GM23338 (cell line): Measurements from ENCODE around the gene VTCN1. TPM values are rescaled to one million over a fixed set of nuclear protein-coding genes. Genes with fewer than 3 reads are reported as not detected.

Source experiments
- ATAC-seq: fragments of 200-7000 bp; cut with Tn5 transposase; 3 replicates; pipeline ENCODE4 v1.9.1; 2020
- DNase-seq: peaks from one replicate; pipeline ENCODE4 v3.0.0-alpha.2; 2015; ENCODE audit warnings: low spot score
- H2AFZ ChIP-seq: fragments of 200-600 bp; sonication (generic); 2 replicates; pipeline ENCODE4 v1.8.0; 2016; ENCODE audit warnings: antibody characterized with exemption, mild to moderate bottlenecking, moderate library complexity
- H3F3A ChIP-seq: fragments of 200-600 bp; sonication (generic); replicated peaks from 2 replicates; pipeline ENCODE4 v1.8.0; 2017; ENCODE audit warnings: antibody characterized with exemption, mixed run types, low read depth
- H3K27ac ChIP-seq: fragments of 200-600 bp; sonication (generic); 2 replicates; pipeline ENCODE4 v1.6.1; 2016; ENCODE audit warnings: low read depth
- H3K27me3 ChIP-seq: fragments of 200-600 bp; sonication (generic); 2 replicates; pipeline ENCODE4 v1.8.0; 2016; ENCODE audit warnings: mild to moderate bottlenecking, mixed run types, moderate library complexity; ENCODE audit not compliant: insufficient read depth
- H3K36me3 ChIP-seq: fragments of 200-600 bp; sonication (generic); 2 replicates; pipeline ENCODE4 v1.8.0; 2016; ENCODE audit warnings: mild to moderate bottlenecking; ENCODE audit not compliant: insufficient read depth
- H3K4me1 ChIP-seq: fragments of 200-600 bp; sonication (generic); 2 replicates; pipeline ENCODE4 v1.8.0; 2016; ENCODE audit warnings: mild to moderate bottlenecking, moderate library complexity; ENCODE audit not compliant: insufficient read depth
- H3K4me2 ChIP-seq: fragments of 200-600 bp; sonication (generic); 2 replicates; pipeline ENCODE4 v1.7.1; 2017; ENCODE audit warnings: mixed run types
- H3K4me3 ChIP-seq: fragments of 200-600 bp; sonication (generic); 2 replicates; pipeline ENCODE4 v1.6.1; 2016; ENCODE audit warnings: mixed run types
- H3K79me2 ChIP-seq: fragments of 200-600 bp; sonication (generic); replicated peaks from 2 replicates; pipeline ENCODE4 v1.8.0; 2017; ENCODE audit warnings: mild to moderate bottlenecking; ENCODE audit not compliant: insufficient read depth
- H3K9me2 ChIP-seq: fragments of 200-600 bp; sonication (generic); 2 replicates; pipeline ENCODE4 v1.8.0; 2017; ENCODE audit not compliant: insufficient read depth
- H4K20me1 ChIP-seq: fragments of 200-600 bp; sonication (generic); replicated peaks from 2 replicates; pipeline ENCODE4 v1.8.0; 2017; ENCODE audit warnings: mild to moderate bottlenecking; ENCODE audit not compliant: insufficient read depth
- H3K27ac Mint-ChIP-seq: 2 replicates; pipeline ENCODE4 v1.8.0; 2020; ENCODE audit warnings: inconsistent platforms, mild to moderate bottlenecking, moderate library complexity, mixed read lengths
- H3K27me3 Mint-ChIP-seq: 3 replicates; pipeline ENCODE4 v1.8.0; 2022; ENCODE audit warnings: low read depth, mild to moderate bottlenecking, moderate library complexity, mixed read lengths, inconsistent platforms; ENCODE audit not compliant: insufficient read depth, poor library complexity
- H3K36me3 Mint-ChIP-seq: 3 replicates; pipeline ENCODE4 v1.8.0; 2021; ENCODE audit warnings: low read depth, mild to moderate bottlenecking, inconsistent platforms, moderate library complexity, mixed read lengths
- H3K4me1 Mint-ChIP-seq: 3 replicates; pipeline ENCODE4 v1.8.0; 2020; ENCODE audit warnings: mild to moderate bottlenecking, inconsistent platforms, mixed read lengths
- H3K4me3 Mint-ChIP-seq: 3 replicates; pipeline ENCODE4 v1.8.0; 2021; ENCODE audit warnings: moderate library complexity, mild to moderate bottlenecking, inconsistent platforms, mixed read lengths
- H3K9me3 Mint-ChIP-seq: 3 replicates; pipeline ENCODE4 v1.8.0; 2020; ENCODE audit warnings: moderate library complexity, mild to moderate bottlenecking, inconsistent platforms, mixed read lengths
- CTCF ChIP-seq, 2 experiments: fragments of 200-600 bp in 1 of 2; sonication (generic) in 1 of 2; conservative IDR thresholded peaks; 2 replicates each; pipeline versions ENCODE4 v1.5.1 to v1.6.1; 2016 to 2017; ENCODE audit warnings: antibody characterized with exemption in 2 of 2, low read depth in 2 of 2, mild to moderate bottlenecking in 2 of 2, moderate library complexity in 1 of 2
- EZH2 ChIP-seq: fragments of 200-600 bp; sonication (generic); IDR thresholded peaks from one replicate; pipeline ENCODE4 v1.8.0; 2017; ENCODE audit warnings: antibody characterized with exemption, mild to moderate bottlenecking, low read depth; ENCODE audit not compliant: unreplicated experiment
- EZH2phosphoT487 ChIP-seq: fragments of 200-600 bp; sonication (generic); IDR thresholded peaks from one replicate; pipeline ENCODE4 v1.8.1; 2018; ENCODE audit warnings: antibody characterized with exemption; ENCODE audit not compliant: unreplicated experiment
- NANOG ChIP-seq: IDR thresholded peaks from 2 replicates; pipeline ENCODE4 v1.6.1; 2016; ENCODE audit warnings: antibody characterized with exemption, borderline replicate concordance
- REST ChIP-seq: IDR thresholded peaks from one replicate; pipeline ENCODE4 v1.6.1; 2018; ENCODE audit warnings: antibody characterized with exemption; ENCODE audit not compliant: unreplicated experiment
- STAT1 ChIP-seq: IDR thresholded peaks from one replicate; pipeline ENCODE4 v1.6.1; 2016; ENCODE audit warnings: antibody characterized with exemption; ENCODE audit not compliant: unreplicated experiment
- polyA plus RNA-seq: library from polyadenylated mRNA; unstranded; fragments of >200 nt; fragmentation: Nextera tagmentation; extraction: Ambion mirVana; gene quantifications from 2 replicates; pipeline ENCODE4 v1.2.1, GENCODE V29; 2016
- total RNA-seq: library from RNA; depleted of rRNA; stranded (reverse); fragments of >200 nt; shearing (Covaris generic); gene quantifications from 2 replicates; pipeline ENCODE4 v1.2.3, GENCODE V29; 2014

Gene VTCN1
- total and polyA plus RNA-seq, 2 experiments from 2014 or later, result not detected

GRCh38 chr1:117215019-117215418 is 4.3 kb upstream of the VTCN1 start (continued):
- TF ChIP-seq REST (no peak), NANOG (no peak), EZH2phosphoT487 (no peak), STAT1 (no peak), CTCF (conservative IDR thresholded peaks at IDR 0.05; ENCODE audit: low read depth in 2 of 2) (no peak)

GRCh38 chr1:117213046-117213445 is 2.3 kb upstream of the VTCN1 start:
- Mint-ChIP-seq H3K27me3 (peaks cover 4% of the 10 kb centered on the region), H3K27ac (no peak overlapping the region), H3K9me3 (peaks cover 26% of the 10 kb centered on the region), H3K4me1 (peaks cover 9% of the 10 kb centered on the region; the same call in 2 of the 3 replicates), H3K4me3 (no peak overlapping the region), H3K36me3 (peaks cover 20% of the 10 kb centered on the region)
- no peaks in the 10 kb centered on the region for H3K27me3 ChIP-seq
- DNase-seq, result no peak
- no peaks in the 10 kb centered on the region for H3K79me2 ChIP-seq
- H3K4me1 ChIP-seq, result no peaks in the 10 kb centered on the region
- H3F3A ChIP-seq, result no peaks in the 10 kb centered on the region
- H4K20me1 ChIP-seq, result no peaks in the 10 kb centered on the region
- H3K9me2 ChIP-seq, result no peaks in the 10 kb centered on the region
- TF ChIP-seq EZH2 (no peak), REST (no peak), NANOG (no peak)
- H3K27ac ChIP-seq, result no peak overlapping the region
- no peak for ATAC-seq
- no peak overlapping the region for H3K4me2 ChIP-seq
- no peak overlapping the region for H3K4me3 ChIP-seq
- no peak overlapping the region for H2AFZ ChIP-seq
- H3K36me3 ChIP-seq, result no peaks in the 10 kb centered on the region
